NT2/D1 (cell line): ENCODE results near the gene PPP2R3B.

Experiments used
- YY1 ChIP-seq: IDR thresholded peaks from 2 replicates; pipeline ENCODE4 v1.6.1; 2011; ENCODE audit not compliant: insufficient read length, insufficient read depth
- ZNF274 ChIP-seq: IDR thresholded peaks from 2 replicates; pipeline ENCODE4 v1.6.1; 2011; ENCODE audit warnings: mild to moderate bottlenecking, low read depth, low read length

DNA sequence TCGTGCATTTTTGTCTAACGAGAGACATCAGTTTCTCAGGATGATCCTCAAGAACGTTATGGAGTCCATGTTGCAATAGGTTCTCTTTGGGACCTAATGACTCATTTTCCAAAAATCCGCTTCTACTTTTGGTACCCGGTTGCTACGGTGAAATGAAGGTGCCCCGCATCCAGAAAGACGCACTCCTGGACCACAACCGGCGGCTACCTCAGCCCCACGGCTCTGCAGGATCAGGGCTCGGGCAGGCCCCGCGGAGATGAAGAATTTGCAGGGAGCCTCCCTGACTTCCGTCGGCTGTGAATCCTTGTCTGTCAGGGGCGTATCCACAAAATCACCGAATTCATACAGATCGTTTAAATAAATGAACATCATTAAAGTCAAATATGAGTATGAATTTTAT lies 83.7 kb downstream of the PPP2R3B start:
- TF ChIP-seq ZNF274, result no peak
- no peak for TF ChIP-seq YY1
